GM23338 (cell line): ENCODE measurements around the gene ETV6. TPM values are rescaled to one million over a fixed set of nuclear protein-coding genes. Genes with fewer than 3 reads are reported as not detected.

Experiments
- ATAC-seq: fragments of 200-7000 bp; cut with Tn5 transposase; 3 replicates; pipeline ENCODE4 v1.9.1; 2020
- DNase-seq: peaks from one replicate; pipeline ENCODE4 v3.0.0-alpha.2; 2015; ENCODE audit warnings: low spot score
- H2AFZ ChIP-seq: fragments of 200-600 bp; sonication (generic); 2 replicates; pipeline ENCODE4 v1.8.0; 2016; ENCODE audit warnings: antibody characterized with exemption, mild to moderate bottlenecking, moderate library complexity
- H3F3A ChIP-seq: fragments of 200-600 bp; sonication (generic); replicated peaks from 2 replicates; pipeline ENCODE4 v1.8.0; 2017; ENCODE audit warnings: antibody characterized with exemption, mixed run types, low read depth
- H3K27ac ChIP-seq: fragments of 200-600 bp; sonication (generic); 2 replicates; pipeline ENCODE4 v1.6.1; 2016; ENCODE audit warnings: low read depth
- H3K27me3 ChIP-seq: fragments of 200-600 bp; sonication (generic); 2 replicates; pipeline ENCODE4 v1.8.0; 2016; ENCODE audit warnings: mild to moderate bottlenecking, mixed run types, moderate library complexity; ENCODE audit not compliant: insufficient read depth
- H3K36me3 ChIP-seq: fragments of 200-600 bp; sonication (generic); 2 replicates; pipeline ENCODE4 v1.8.0; 2016; ENCODE audit warnings: mild to moderate bottlenecking; ENCODE audit not compliant: insufficient read depth
- H3K4me1 ChIP-seq: fragments of 200-600 bp; sonication (generic); 2 replicates; pipeline ENCODE4 v1.8.0; 2016; ENCODE audit warnings: mild to moderate bottlenecking, moderate library complexity; ENCODE audit not compliant: insufficient read depth
- H3K4me2 ChIP-seq: fragments of 200-600 bp; sonication (generic); 2 replicates; pipeline ENCODE4 v1.7.1; 2017; ENCODE audit warnings: mixed run types
- H3K4me3 ChIP-seq: fragments of 200-600 bp; sonication (generic); 2 replicates; pipeline ENCODE4 v1.6.1; 2016; ENCODE audit warnings: mixed run types
- H3K79me2 ChIP-seq: fragments of 200-600 bp; sonication (generic); replicated peaks from 2 replicates; pipeline ENCODE4 v1.8.0; 2017; ENCODE audit warnings: mild to moderate bottlenecking; ENCODE audit not compliant: insufficient read depth
- H3K9me2 ChIP-seq: fragments of 200-600 bp; sonication (generic); 2 replicates; pipeline ENCODE4 v1.8.0; 2017; ENCODE audit not compliant: insufficient read depth
- H4K20me1 ChIP-seq: fragments of 200-600 bp; sonication (generic); replicated peaks from 2 replicates; pipeline ENCODE4 v1.8.0; 2017; ENCODE audit warnings: mild to moderate bottlenecking; ENCODE audit not compliant: insufficient read depth
- H3K27ac Mint-ChIP-seq: 2 replicates; pipeline ENCODE4 v1.8.0; 2020; ENCODE audit warnings: inconsistent platforms, mild to moderate bottlenecking, moderate library complexity, mixed read lengths
- H3K27me3 Mint-ChIP-seq: 3 replicates; pipeline ENCODE4 v1.8.0; 2022; ENCODE audit warnings: low read depth, mild to moderate bottlenecking, moderate library complexity, mixed read lengths, inconsistent platforms; ENCODE audit not compliant: insufficient read depth, poor library complexity
- H3K36me3 Mint-ChIP-seq: 3 replicates; pipeline ENCODE4 v1.8.0; 2021; ENCODE audit warnings: low read depth, mild to moderate bottlenecking, inconsistent platforms, moderate library complexity, mixed read lengths
- H3K4me1 Mint-ChIP-seq: 3 replicates; pipeline ENCODE4 v1.8.0; 2020; ENCODE audit warnings: mild to moderate bottlenecking, inconsistent platforms, mixed read lengths
- H3K4me3 Mint-ChIP-seq: 3 replicates; pipeline ENCODE4 v1.8.0; 2021; ENCODE audit warnings: moderate library complexity, mild to moderate bottlenecking, inconsistent platforms, mixed read lengths
- H3K9me3 Mint-ChIP-seq: 3 replicates; pipeline ENCODE4 v1.8.0; 2020; ENCODE audit warnings: moderate library complexity, mild to moderate bottlenecking, inconsistent platforms, mixed read lengths
- CREB1 ChIP-seq: fragments of 250-450 bp; sonication (Bioruptor Pico); IDR thresholded peaks from 2 replicates; pipeline ENCODE4 v1.5.0; 2020; ENCODE audit warnings: low read depth, mild to moderate bottlenecking, moderate library complexity
- EZH2 ChIP-seq: fragments of 200-600 bp; sonication (generic); IDR thresholded peaks from one replicate; pipeline ENCODE4 v1.8.0; 2017; ENCODE audit warnings: antibody characterized with exemption, mild to moderate bottlenecking, low read depth; ENCODE audit not compliant: unreplicated experiment
- EZH2phosphoT487 ChIP-seq: fragments of 200-600 bp; sonication (generic); IDR thresholded peaks from one replicate; pipeline ENCODE4 v1.8.1; 2018; ENCODE audit warnings: antibody characterized with exemption; ENCODE audit not compliant: unreplicated experiment
- JUNB ChIP-seq: IDR thresholded peaks from one replicate; pipeline ENCODE4 v1.6.1; 2016; ENCODE audit warnings: antibody characterized with exemption; ENCODE audit not compliant: unreplicated experiment
- POLR2AphosphoS5 ChIP-seq: IDR thresholded peaks from 2 replicates; pipeline ENCODE4 v1.6.1; 2016; ENCODE audit warnings: antibody characterized with exemption, low read depth
- STAT1 ChIP-seq: IDR thresholded peaks from one replicate; pipeline ENCODE4 v1.6.1; 2016; ENCODE audit warnings: antibody characterized with exemption; ENCODE audit not compliant: unreplicated experiment
- ZNF114 ChIP-seq: fragments of 250-450 bp; sonication (Bioruptor Pico); IDR thresholded peaks from 2 replicates; pipeline ENCODE4 v1.5.0; 2020; ENCODE audit warnings: mild to moderate bottlenecking, moderate library complexity
- ZNF331 ChIP-seq: fragments of 250-450 bp; sonication (Bioruptor Pico); IDR thresholded peaks from 2 replicates; pipeline ENCODE4 v1.5.0; 2020; ENCODE audit warnings: low read depth, mild to moderate bottlenecking, moderate library complexity
- polyA plus RNA-seq: library from polyadenylated mRNA; unstranded; fragments of >200 nt; fragmentation: Nextera tagmentation; extraction: Ambion mirVana; gene quantifications from 2 replicates; pipeline ENCODE4 v1.2.1, GENCODE V29; 2016
- total RNA-seq: library from RNA; depleted of rRNA; stranded (reverse); fragments of >200 nt; shearing (Covaris generic); gene quantifications from 2 replicates; pipeline ENCODE4 v1.2.3, GENCODE V29; 2014
- TF ChIP-seq, protein P1 (sequence below): fragments of 250-450 bp; sonication (Bioruptor Pico); IDR thresholded peaks from 2 replicates; pipeline ENCODE4 v1.5.0; 2020; ENCODE audit warnings: mild to moderate bottlenecking, moderate library complexity
- TF ChIP-seq, protein P2 (sequence below): IDR thresholded peaks from one replicate; pipeline ENCODE4 v1.6.1; 2018; ENCODE audit warnings: antibody characterized with exemption; ENCODE audit not compliant: unreplicated experiment
- TF ChIP-seq, protein P3 (sequence below): IDR thresholded peaks from 2 replicates; pipeline ENCODE4 v1.6.1; 2016; ENCODE audit warnings: antibody characterized with exemption

The ETV6 gene
- total and polyA plus RNA-seq, 2 experiments from 2014 or later: 7.5 to 15.1 TPM

DNA sequence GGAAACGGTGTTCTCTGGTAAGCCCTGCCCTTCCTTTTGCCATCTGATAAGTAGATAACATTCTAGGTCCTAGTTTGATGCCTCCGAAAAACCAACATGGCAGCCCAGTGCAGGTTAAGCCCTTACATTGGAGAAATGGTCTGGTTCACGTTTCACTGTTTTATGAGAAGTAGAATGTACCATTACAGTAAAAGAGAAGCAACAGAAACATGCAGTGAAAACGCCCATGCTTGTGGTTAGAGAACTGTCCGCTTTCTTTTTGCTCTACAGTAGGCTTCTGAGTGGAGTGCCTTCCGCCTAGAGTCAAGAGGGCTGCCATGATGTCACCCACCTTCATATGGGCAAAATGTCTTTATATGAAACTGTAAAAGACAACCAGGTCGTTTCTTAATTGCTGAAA lies 230.9 kb downstream of the ETV6 start:
- H3K27ac Mint-ChIP-seq: no peak overlapping the region
- Histone ChIP-seq H3K4me1 (peaks cover 10% of the 10 kb centered on the region), H4K20me1 (no peaks in the 10 kb centered on the region), H3K36me3 (no peaks in the 10 kb centered on the region), H3K79me2 (no peaks in the 10 kb centered on the region), H3F3A (no peaks in the 10 kb centered on the region), H3K4me3 (no peak overlapping the region), H3K4me2 (no peak overlapping the region), H2AFZ (no peak overlapping the region), H3K27ac (no peak overlapping the region), H3K9me2 (peaks cover 7% of the 10 kb centered on the region; the same call in 1 of the 2 replicates), H3K27me3 (no peaks in the 10 kb centered on the region)
- no peak for ATAC-seq
- H3K4me1 Mint-ChIP-seq: peaks cover 26% of the 10 kb centered on the region
- no peak overlapping the region for H3K4me3 Mint-ChIP-seq
- H3K9me3 Mint-ChIP-seq: no peaks in the 10 kb centered on the region
- peaks cover 3% of the 10 kb centered on the region; the same call in 2 of the 3 replicates for H3K36me3 Mint-ChIP-seq
- no peak for DNase-seq
- TF ChIP-seq, protein P1, sequence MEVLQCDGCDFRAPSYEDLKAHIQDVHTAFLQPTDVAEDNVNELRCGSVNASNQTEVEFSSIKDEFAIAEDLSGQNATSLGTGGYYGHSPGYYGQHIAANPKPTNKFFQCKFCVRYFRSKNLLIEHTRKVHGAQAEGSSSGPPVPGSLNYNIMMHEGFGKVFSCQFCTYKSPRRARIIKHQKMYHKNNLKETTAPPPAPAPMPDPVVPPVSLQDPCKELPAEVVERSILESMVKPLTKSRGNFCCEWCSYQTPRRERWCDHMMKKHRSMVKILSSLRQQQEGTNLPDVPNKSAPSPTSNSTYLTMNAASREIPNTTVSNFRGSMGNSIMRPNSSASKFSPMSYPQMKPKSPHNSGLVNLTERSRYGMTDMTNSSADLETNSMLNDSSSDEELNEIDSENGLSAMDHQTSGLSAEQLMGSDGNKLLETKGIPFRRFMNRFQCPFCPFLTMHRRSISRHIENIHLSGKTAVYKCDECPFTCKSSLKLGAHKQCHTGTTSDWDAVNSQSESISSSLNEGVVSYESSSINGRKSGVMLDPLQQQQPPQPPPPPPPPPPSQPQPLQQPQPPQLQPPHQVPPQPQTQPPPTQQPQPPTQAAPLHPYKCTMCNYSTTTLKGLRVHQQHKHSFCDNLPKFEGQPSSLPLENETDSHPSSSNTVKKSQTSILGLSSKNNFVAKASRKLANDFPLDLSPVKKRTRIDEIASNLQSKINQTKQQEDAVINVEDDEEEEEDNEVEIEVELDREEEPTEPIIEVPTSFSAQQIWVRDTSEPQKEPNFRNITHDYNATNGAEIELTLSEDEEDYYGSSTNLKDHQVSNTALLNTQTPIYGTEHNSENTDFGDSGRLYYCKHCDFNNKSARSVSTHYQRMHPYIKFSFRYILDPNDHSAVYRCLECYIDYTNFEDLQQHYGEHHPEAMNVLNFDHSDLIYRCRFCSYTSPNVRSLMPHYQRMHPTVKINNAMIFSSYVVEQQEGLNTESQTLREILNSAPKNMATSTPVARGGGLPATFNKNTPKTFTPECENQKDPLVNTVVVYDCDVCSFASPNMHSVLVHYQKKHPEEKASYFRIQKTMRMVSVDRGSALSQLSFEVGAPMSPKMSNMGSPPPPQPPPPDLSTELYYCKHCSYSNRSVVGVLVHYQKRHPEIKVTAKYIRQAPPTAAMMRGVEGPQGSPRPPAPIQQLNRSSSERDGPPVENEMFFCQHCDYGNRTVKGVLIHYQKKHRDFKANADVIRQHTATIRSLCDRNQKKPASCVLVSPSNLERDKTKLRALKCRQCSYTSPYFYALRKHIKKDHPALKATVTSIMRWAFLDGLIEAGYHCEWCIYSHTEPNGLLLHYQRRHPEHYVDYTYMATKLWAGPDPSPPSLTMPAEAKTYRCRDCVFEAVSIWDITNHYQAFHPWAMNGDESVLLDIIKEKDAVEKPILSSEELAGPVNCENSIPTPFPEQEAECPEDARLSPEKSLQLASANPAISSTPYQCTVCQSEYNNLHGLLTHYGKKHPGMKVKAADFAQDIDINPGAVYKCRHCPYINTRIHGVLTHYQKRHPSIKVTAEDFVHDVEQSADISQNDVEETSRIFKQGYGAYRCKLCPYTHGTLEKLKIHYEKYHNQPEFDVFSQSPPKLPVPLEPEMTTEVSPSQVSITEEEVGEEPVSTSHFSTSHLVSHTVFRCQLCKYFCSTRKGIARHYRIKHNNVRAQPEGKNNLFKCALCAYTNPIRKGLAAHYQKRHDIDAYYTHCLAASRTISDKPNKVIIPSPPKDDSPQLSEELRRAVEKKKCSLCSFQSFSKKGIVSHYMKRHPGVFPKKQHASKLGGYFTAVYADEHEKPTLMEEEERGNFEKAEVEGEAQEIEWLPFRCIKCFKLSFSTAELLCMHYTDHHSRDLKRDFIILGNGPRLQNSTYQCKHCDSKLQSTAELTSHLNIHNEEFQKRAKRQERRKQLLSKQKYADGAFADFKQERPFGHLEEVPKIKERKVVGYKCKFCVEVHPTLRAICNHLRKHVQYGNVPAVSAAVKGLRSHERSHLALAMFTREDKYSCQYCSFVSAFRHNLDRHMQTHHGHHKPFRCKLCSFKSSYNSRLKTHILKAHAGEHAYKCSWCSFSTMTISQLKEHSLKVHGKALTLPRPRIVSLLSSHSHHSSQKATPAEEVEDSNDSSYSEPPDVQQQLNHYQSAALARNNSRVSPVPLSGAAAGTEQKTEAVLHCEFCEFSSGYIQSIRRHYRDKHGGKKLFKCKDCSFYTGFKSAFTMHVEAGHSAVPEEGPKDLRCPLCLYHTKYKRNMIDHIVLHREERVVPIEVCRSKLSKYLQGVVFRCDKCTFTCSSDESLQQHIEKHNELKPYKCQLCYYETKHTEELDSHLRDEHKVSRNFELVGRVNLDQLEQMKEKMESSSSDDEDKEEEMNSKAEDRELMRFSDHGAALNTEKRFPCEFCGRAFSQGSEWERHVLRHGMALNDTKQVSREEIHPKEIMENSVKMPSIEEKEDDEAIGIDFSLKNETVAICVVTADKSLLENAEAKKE (CRISPR knock-in tag): no peak
- TF ChIP-seq EZH2phosphoT487 (no peak), CREB1 (CRISPR knock-in tag) (no peak), EZH2 (no peak), JUNB (no peak), POLR2AphosphoS5 (no peak), STAT1 (no peak), ZNF114 (CRISPR knock-in tag) (no peak), ZNF331 (CRISPR knock-in tag) (no peak)
- TF ChIP-seq, protein P2, sequence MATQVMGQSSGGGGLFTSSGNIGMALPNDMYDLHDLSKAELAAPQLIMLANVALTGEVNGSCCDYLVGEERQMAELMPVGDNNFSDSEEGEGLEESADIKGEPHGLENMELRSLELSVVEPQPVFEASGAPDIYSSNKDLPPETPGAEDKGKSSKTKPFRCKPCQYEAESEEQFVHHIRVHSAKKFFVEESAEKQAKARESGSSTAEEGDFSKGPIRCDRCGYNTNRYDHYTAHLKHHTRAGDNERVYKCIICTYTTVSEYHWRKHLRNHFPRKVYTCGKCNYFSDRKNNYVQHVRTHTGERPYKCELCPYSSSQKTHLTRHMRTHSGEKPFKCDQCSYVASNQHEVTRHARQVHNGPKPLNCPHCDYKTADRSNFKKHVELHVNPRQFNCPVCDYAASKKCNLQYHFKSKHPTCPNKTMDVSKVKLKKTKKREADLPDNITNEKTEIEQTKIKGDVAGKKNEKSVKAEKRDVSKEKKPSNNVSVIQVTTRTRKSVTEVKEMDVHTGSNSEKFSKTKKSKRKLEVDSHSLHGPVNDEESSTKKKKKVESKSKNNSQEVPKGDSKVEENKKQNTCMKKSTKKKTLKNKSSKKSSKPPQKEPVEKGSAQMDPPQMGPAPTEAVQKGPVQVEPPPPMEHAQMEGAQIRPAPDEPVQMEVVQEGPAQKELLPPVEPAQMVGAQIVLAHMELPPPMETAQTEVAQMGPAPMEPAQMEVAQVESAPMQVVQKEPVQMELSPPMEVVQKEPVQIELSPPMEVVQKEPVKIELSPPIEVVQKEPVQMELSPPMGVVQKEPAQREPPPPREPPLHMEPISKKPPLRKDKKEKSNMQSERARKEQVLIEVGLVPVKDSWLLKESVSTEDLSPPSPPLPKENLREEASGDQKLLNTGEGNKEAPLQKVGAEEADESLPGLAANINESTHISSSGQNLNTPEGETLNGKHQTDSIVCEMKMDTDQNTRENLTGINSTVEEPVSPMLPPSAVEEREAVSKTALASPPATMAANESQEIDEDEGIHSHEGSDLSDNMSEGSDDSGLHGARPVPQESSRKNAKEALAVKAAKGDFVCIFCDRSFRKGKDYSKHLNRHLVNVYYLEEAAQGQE: no peak
- TF ChIP-seq, protein P3, sequence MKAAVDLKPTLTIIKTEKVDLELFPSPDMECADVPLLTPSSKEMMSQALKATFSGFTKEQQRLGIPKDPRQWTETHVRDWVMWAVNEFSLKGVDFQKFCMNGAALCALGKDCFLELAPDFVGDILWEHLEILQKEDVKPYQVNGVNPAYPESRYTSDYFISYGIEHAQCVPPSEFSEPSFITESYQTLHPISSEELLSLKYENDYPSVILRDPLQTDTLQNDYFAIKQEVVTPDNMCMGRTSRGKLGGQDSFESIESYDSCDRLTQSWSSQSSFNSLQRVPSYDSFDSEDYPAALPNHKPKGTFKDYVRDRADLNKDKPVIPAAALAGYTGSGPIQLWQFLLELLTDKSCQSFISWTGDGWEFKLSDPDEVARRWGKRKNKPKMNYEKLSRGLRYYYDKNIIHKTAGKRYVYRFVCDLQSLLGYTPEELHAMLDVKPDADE: no peak
- H3K27me3 Mint-ChIP-seq: peaks cover 3% of the 10 kb centered on the region
